HepG2 (cell line): ENCODE measurements around the gene ZNF582. TPM values are rescaled to one million over a fixed set of nuclear protein-coding genes. Genes with fewer than 3 reads are reported as not detected.
A peak's percentile ranks its signal among the peaks of the same experiment; 100 is the strongest.

ENCODE experiments used
- ATAC-seq: fragments of 200-7000 bp; cut with Tn5 transposase; 3 replicates; pipeline ENCODE4 v1.9.1; 2020; ENCODE audit warnings: mild to moderate bottlenecking, moderate library complexity
- BruUV-seq: library from RNA; stranded (reverse); fragments of 400-500 nt; replicated peaks from 2 replicates; lab custom pipeline; 2021; lab: Mats Ljungman, UMichigan
- CTCF ChIA-PET: fragments of 300-600 bp; formaldehyde crosslinking; extraction: SDS; loops from one replicate; lab custom pipeline; 2021; ENCODE audit warnings: low total read pairs, inconsistent platforms, low intra/inter-chr PET ratio; lab: Yijun Ruan, JAX
- POLR2A ChIA-PET: fragments of 350-600 bp; sonication (Branson Sonifier 250); formaldehyde crosslinking; loops from one replicate; lab custom pipeline; 2020; ENCODE audit warnings: antibody characterized with exemption, inconsistent platforms; lab: Yijun Ruan, JAX
- DNase-seq: peaks from one replicate; pipeline ENCODE4 v3.0.0-alpha.2; 2015; ENCODE audit warnings: low spot score
- FAIRE-seq: peaks from 3 replicates; lab custom pipeline; 2011; peaks lifted over from hg19 to GRCh38; lab: Jason Lieb, UNC
- H2AFZ ChIP-seq: one replicate; pipeline ENCODE4 v1.6.1; 2011; ENCODE audit warnings: low read length, inconsistent platforms
- H3K27ac ChIP-seq: fragments of 300-600 bp; 3 replicates; pipeline ENCODE4 v1.8.0; 2011; ENCODE audit warnings: mixed run types, mild to moderate bottlenecking, mixed read lengths, low read length, inconsistent platforms; ENCODE audit not compliant: insufficient read depth; ENCODE audit errors: extremely low read length
- H3K27me3 ChIP-seq, 2 experiments: fragments of 200-600 bp in 1 of 2; 2 replicates in 1 of 2; 3 replicates in 1 of 2; pipeline versions ENCODE4 v1.6.0 to v1.8.0; 2011; ENCODE audit warnings: low read length in 2 of 2, mild to moderate bottlenecking in 2 of 2, moderate library complexity in 2 of 2, inconsistent platforms in 1 of 2; ENCODE audit not compliant: insufficient read depth in 2 of 2, control insufficient read depth in 1 of 2
- H3K36me3 ChIP-seq, 2 experiments: fragments of 200-600 bp in 1 of 2; replicated peaks in 1 of 2; 2 replicates in 1 of 2; 3 replicates in 1 of 2; pipeline versions ENCODE4 v1.5.1 to v1.8.0; 2011; ENCODE audit warnings: low read length in 2 of 2, inconsistent platforms in 1 of 2; ENCODE audit not compliant: insufficient read depth in 2 of 2, control insufficient read depth in 1 of 2
- H3K4me1 ChIP-seq: 2 replicates; pipeline ENCODE4 v1.5.1; 2012; ENCODE audit warnings: low read length, inconsistent platforms; ENCODE audit not compliant: insufficient read depth
- H3K4me2 ChIP-seq: 2 replicates; pipeline ENCODE4 v1.6.0; 2011; ENCODE audit warnings: low read depth, low read length, inconsistent platforms
- H3K4me3 ChIP-seq, 3 experiments: fragments of 200-600 bp in 1 of 3; sonication (generic), shearing (Covaris generic) in 1 of 3; replicated peaks in 1 of 3; 2 replicates each; pipeline ENCODE4 v1.5.1; 2011 to 2016; ENCODE audit warnings: low read length in 3 of 3, inconsistent platforms in 2 of 3, low read depth in 2 of 3, mild to moderate bottlenecking in 2 of 3, control low read depth in 1 of 3, mixed read lengths in 1 of 3; ENCODE audit not compliant: insufficient read depth in 1 of 3
- H3K79me2 ChIP-seq: one replicate; pipeline ENCODE4 v1.6.1; 2011; ENCODE audit warnings: low read length, inconsistent platforms; ENCODE audit not compliant: insufficient read depth
- H3K9ac ChIP-seq: 2 replicates; pipeline ENCODE4 v1.6.0; 2011; ENCODE audit warnings: mild to moderate bottlenecking, low read depth, low read length, inconsistent platforms; ENCODE audit not compliant: insufficient read depth
- H3K9me3 ChIP-seq: 2 replicates; pipeline ENCODE4 v1.5.1; 2012; ENCODE audit warnings: mild to moderate bottlenecking, low read length
- H4K20me1 ChIP-seq: 2 replicates; pipeline ENCODE4 v1.6.0; 2011; ENCODE audit warnings: inconsistent platforms, mild to moderate bottlenecking, low read length, moderate library complexity; ENCODE audit not compliant: insufficient read depth
- CHCHD3 ChIP-seq: sonication (generic); formaldehyde crosslinking; IDR thresholded peaks from 2 replicates; pipeline ENCODE4 v1.8.0; 2022; ENCODE audit warnings: mild to moderate bottlenecking, missing genetic modification reagents, moderate library complexity
- EED ChIP-seq: sonication (generic); formaldehyde crosslinking; IDR thresholded peaks from 2 replicates; pipeline ENCODE4 v1.5.0; 2020; ENCODE audit warnings: mild to moderate bottlenecking, missing genetic modification reagents
- FOXK1 ChIP-seq: sonication (generic); formaldehyde crosslinking; IDR thresholded peaks from 2 replicates; pipeline ENCODE4 v1.4.0; 2020; ENCODE audit warnings: low read depth, missing genetic modification reagents, borderline replicate concordance
- HCFC1 ChIP-seq: fragments of 150-350 bp; IDR thresholded peaks from 2 replicates; pipeline ENCODE4 v1.6.1; 2014; ENCODE audit warnings: low read depth, low read length
- JDP2 ChIP-seq: sonication (generic); formaldehyde crosslinking; IDR thresholded peaks from 2 replicates; pipeline ENCODE4 v1.8.1; 2022; ENCODE audit warnings: missing genetic modification reagents, borderline replicate concordance
- RAD21 ChIP-seq: fragments of 450-650 bp; formaldehyde crosslinking; IDR thresholded peaks from 2 replicates; pipeline ENCODE4 v1.5.0; 2020; ENCODE audit warnings: mild to moderate bottlenecking
- REPIN1 ChIP-seq: sonication (generic); formaldehyde crosslinking; IDR thresholded peaks from 2 replicates; pipeline ENCODE4 v1.8.0; 2022; ENCODE audit warnings: missing genetic modification reagents, low read depth, mild to moderate bottlenecking, borderline replicate concordance
- SRSF4 ChIP-seq: fragments of 200-400 bp; formaldehyde crosslinking; IDR thresholded peaks from one replicate; pipeline ENCODE4 v1.6.1; 2018; ENCODE audit warnings: mild to moderate bottlenecking, low read depth, low read length, moderate library complexity; ENCODE audit not compliant: poor library complexity, severe bottlenecking
- TBL1XR1 ChIP-seq: fragments of 150-350 bp; IDR thresholded peaks from 2 replicates; pipeline ENCODE4 v1.6.1; 2014; ENCODE audit warnings: borderline replicate concordance, low read length; ENCODE audit not compliant: partially characterized antibody
- ZBTB21 ChIP-seq: sonication (generic); formaldehyde crosslinking; IDR thresholded peaks from 2 replicates; pipeline ENCODE4 v1.4.0; 2020; ENCODE audit warnings: missing genetic modification reagents
- ZNF562 ChIP-seq: sonication (generic); formaldehyde crosslinking; IDR thresholded peaks from 2 replicates; pipeline ENCODE4 v1.8.0; 2022; ENCODE audit warnings: missing genetic modification reagents, borderline replicate concordance
- ZNF572 ChIP-seq: sonication (generic); formaldehyde crosslinking; IDR thresholded peaks from 2 replicates; pipeline ENCODE4 v1.5.1; 2020; ENCODE audit warnings: mild to moderate bottlenecking, missing genetic modification reagents
- WGBS: methylation state at CpG from one replicate; pipeline ENCODE4 v1.1.6; 2017; ENCODE audit warnings: low lambda C conversion rate; 5-methylcytosine and 5-hydroxymethylcytosine counted together
- in situ Hi-C: cut with HindIII; loops from 2 replicates; pipeline ENCODE4 v1.10.0; 2017; ENCODE audit warnings: low pct_unique_long_range_greater_than_20kb; ENCODE audit not compliant: extremely low pct_ligation_motif_present
- intact Hi-C: fragments of 100-400 bp; cut with micrococcal nuclease; formaldehyde crosslinking; loops from one replicate; pipeline ENCODE4 v1.10.0; 2022; ENCODE audit not compliant: unreplicated experiment
- polyA plus RNA-seq, 8 experiments: library from polyadenylated mRNA; depleted of rRNA in 3 of 8; stranded (reverse) in 7 of 8; unstranded in 1 of 8; fragments of >200 nt; fragmentation: Illumina TruSeq in 4 of 8; extraction: Trizol in 4 of 8; gene quantifications; 2 replicates each; pipeline versions ENCODE4 v1.2.1 to v1.2.3, GENCODE V29; 2011 to 2016; ENCODE audit warnings: low read depth in 4 of 8, missing spikeins in 1 of 8, mixed read lengths in 1 of 8; ENCODE audit not compliant: insufficient read depth in 1 of 8
- total RNA-seq, 5 experiments: library from RNA; depleted of rRNA; stranded (reverse); fragments of >200 nt; fragmentation: Illumina TruSeq; extraction: Trizol; gene quantifications; 2 replicates each; pipeline ENCODE4 v1.2.3, GENCODE V29; 2016; ENCODE audit warnings: low read depth in 1 of 5
- TF ChIP-seq, protein P1 (sequence below): sonication (generic); formaldehyde crosslinking; IDR thresholded peaks from 2 replicates; pipeline ENCODE4 v1.5.0; 2020; ENCODE audit warnings: mild to moderate bottlenecking, low read depth, missing genetic modification reagents, borderline replicate concordance
- TF ChIP-seq, protein P2 (sequence below): sonication (generic); formaldehyde crosslinking; conservative IDR thresholded peaks from 2 replicates; pipeline ENCODE4 v1.4.0; 2020; ENCODE audit warnings: missing genetic modification reagents
- TF ChIP-seq, protein P3 (sequence below): conservative IDR thresholded peaks from 2 replicates; pipeline ENCODE4 v1.6.1; 2018; ENCODE audit warnings: missing genetic modification reagents

Gene ZNF582
- total and polyA plus RNA-seq, 2 of the 13 experiments (the other 11 are each of a cell fraction or from before 2014, with no cell fraction given) = 0.83 to 1.6 TPM

DNA sequence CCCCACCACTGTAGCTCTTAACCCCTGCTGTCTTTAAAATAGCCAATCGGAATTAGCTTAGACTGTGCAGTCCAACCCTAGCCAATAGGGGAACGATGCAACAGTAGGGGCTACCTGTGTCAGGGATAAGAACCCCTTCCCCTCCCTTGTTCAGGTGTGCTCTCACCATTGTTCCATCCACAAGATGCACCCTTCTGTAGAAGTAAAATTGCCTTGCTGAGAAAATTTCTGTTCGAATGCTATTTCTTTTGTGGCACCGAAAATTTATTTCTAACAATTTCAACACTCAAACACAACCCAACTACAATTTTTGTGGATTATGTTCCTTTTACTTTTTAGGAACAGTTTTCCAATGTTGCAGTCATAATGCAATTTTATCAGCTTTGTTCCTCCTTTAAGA is 7.2 kb upstream of the ZNF582 start:
- ATAC-seq (no peak), DNase-seq (no peak), FAIRE-seq (no peak)
- 0 out of 2 replicates have a peak, but pooled peaks have one; percentile 34 for TF ChIP-seq ZNF562 (CRISPR knock-in tag)
- no peak for TF ChIP-seq TBL1XR1
- no peak overlapping the region for H3K4me3 ChIP-seq
- POLR2A ChIA-PET = interaction anchor here (0.7 kb wide), 1 partner anchor 45 kb away, joined by 3 read pairs; no protein-coding TSS in a partner anchor
- H3K4me1 ChIP-seq = peaks cover 16% of the 10 kb centered on the region
- 65% methylated on average over 4 of the region's 4 CpGs for WGBS
- H2AFZ ChIP-seq = no peak overlapping the region
- CTCF ChIA-PET = no interaction called here
- in situ Hi-C loops (no loop called here), intact Hi-C loops (no loop called here)
- no peaks in the 10 kb centered on the region for H4K20me1 ChIP-seq
- no peak overlapping the region for H3K9ac ChIP-seq
- H3K27me3 ChIP-seq = no peaks in the 10 kb centered on the region; a peak in 1 of 5 replicates
- no TSS peak for BruUV-seq
- H3K9me3 ChIP-seq = peaks cover 59% of the 10 kb centered on the region
- no peaks in the 10 kb centered on the region for H3K79me2 ChIP-seq
- H3K36me3 ChIP-seq = no peaks in the 10 kb centered on the region
- no peak overlapping the region for H3K4me2 ChIP-seq
- H3K27ac ChIP-seq = no peak overlapping the region

DNA sequence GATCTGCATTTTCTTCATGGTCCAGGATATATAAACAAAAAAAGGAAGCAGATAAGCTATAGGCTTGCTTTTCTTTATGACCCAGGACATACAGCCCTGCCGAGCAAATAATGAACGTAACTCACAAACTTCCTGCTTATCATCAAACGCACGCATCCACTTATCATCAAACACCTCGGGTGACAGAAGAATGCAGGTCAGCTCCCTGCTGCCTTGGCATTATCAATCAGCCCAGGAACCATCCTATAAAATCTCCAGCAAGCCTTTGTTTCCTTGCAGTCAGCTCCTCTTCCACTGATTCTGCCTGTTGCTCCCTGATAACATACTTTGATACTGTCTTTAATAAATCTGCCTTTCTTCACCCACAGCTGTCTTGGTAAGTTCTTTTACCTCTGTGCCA is 5.5 kb upstream of the ZNF582 start:
- Histone ChIP-seq H3K4me3 (no peak overlapping the region), H3K9ac (no peak overlapping the region), H3K36me3 (no peaks in the 10 kb centered on the region), H3K9me3 (peaks cover 72% of the 10 kb centered on the region), H4K20me1 (no peaks in the 10 kb centered on the region), H2AFZ (no peak overlapping the region), H3K4me2 (no peak overlapping the region), H3K4me1 (peaks cover 7% of the 10 kb centered on the region), H3K27ac (no peak overlapping the region), H3K79me2 (no peaks in the 10 kb centered on the region), H3K27me3 (no peaks in the 10 kb centered on the region)
- no peak for DNase-seq
- no peak for FAIRE-seq
- BruUV-seq = no TSS peak
- WGBS = 96% methylated on average over 5 of the region's 5 CpGs
- ChIA-PET POLR2A (no interaction called here), CTCF (no interaction called here)
- in situ Hi-C loops = no loop called here
- intact Hi-C loops = no loop called here
- ATAC-seq = no peak
- TF ChIP-seq, protein P1, sequence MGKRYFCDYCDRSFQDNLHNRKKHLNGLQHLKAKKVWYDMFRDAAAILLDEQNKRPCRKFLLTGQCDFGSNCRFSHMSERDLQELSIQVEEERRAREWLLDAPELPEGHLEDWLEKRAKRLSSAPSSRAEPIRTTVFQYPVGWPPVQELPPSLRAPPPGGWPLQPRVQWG (CRISPR knock-in tag) = no peak
- TF ChIP-seq SRSF4 (no peak), JDP2 (CRISPR knock-in tag) (no peak), EED (CRISPR knock-in tag) (no peak), HCFC1 (no peak), ZBTB21 (CRISPR knock-in tag) (no peak), FOXK1 (CRISPR knock-in tag) (no peak), REPIN1 (CRISPR knock-in tag) (no peak), RAD21 (CRISPR knock-in tag) (no peak), ZNF572 (CRISPR knock-in tag) (no peak), CHCHD3 (no peak)
- TF ChIP-seq, protein P2, sequence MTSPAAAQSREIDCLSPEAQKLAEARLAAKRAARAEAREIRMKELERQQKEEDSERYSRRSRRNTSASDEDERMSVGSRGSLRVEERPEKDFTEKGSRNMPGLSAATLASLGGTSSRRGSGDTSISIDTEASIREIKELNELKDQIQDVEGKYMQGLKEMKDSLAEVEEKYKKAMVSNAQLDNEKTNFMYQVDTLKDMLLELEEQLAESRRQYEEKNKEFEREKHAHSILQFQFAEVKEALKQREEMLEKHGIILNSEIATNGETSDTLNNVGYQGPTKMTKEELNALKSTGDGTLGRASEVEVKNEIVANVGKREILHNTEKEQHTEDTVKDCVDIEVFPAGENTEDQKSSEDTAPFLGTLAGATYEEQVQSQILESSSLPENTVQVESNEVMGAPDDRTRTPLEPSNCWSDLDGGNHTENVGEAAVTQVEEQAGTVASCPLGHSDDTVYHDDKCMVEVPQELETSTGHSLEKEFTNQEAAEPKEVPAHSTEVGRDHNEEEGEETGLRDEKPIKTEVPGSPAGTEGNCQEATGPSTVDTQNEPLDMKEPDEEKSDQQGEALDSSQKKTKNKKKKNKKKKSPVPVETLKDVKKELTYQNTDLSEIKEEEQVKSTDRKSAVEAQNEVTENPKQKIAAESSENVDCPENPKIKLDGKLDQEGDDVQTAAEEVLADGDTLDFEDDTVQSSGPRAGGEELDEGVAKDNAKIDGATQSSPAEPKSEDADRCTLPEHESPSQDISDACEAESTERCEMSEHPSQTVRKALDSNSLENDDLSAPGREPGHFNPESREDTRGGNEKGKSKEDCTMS (CRISPR knock-in tag) = no peak
- TF ChIP-seq, protein P3, sequence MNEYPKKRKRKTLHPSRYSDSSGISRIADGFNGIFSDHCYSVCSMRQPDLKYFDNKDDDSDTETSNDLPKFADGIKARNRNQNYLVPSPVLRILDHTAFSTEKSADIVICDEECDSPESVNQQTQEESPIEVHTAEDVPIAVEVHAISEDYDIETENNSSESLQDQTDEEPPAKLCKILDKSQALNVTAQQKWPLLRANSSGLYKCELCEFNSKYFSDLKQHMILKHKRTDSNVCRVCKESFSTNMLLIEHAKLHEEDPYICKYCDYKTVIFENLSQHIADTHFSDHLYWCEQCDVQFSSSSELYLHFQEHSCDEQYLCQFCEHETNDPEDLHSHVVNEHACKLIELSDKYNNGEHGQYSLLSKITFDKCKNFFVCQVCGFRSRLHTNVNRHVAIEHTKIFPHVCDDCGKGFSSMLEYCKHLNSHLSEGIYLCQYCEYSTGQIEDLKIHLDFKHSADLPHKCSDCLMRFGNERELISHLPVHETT = no peak
